Stimulated activated CD4-positive, alpha-beta T cell treated with anti-CD3 and anti-CD28 coated beads, Interleukin-4, amount 100 ng/mL, for 1 hour (primary cell): ENCODE data around the gene PLEKHA5.
"Not testable (repeated sequence)": the region's sequence is repeated elsewhere in the genome, so short reads cannot be mapped to it uniquely, and the experiment has no call there.

Experiments used
- DNase-seq: peaks from one replicate; pipeline ENCODE4 v3.0.0-alpha.2; 2020

The PLEKHA5 gene

GRCh38 chr12:19129486-19130223 lies at the start of gene PLEKHA5:
TSS of gene PLEKHA5 (plus strand) at chr12:19129733. CDS start at chr12:19129800, 67 bp downstream.
- peak; percentile 22 for DNase-seq

GRCh38 chr12:19080918-19081317 lies 48.6 kb upstream of the PLEKHA5 start:
- DNase-seq = no peak

GRCh38 chr12:19082365-19082911 lies 47.1 kb upstream of the PLEKHA5 start:
- DNase-seq = no peak

GRCh38 chr12:19084547-19084946 lies 45.0 kb upstream of the PLEKHA5 start:
- DNase-seq = no peak

- DNase-seq = no peak
Measured at GRCh38 chr12:19085090-19085489, 44.4 kb upstream of the PLEKHA5 start.

GRCh38 chr12:19088606-19089005 lies 40.9 kb upstream of the PLEKHA5 start:
- DNase-seq = no peak

GRCh38 chr12:19092482-19092881 lies 37.1 kb upstream of the PLEKHA5 start:
- not testable (repeated sequence) for DNase-seq

GRCh38 chr12:19093218-19093617 lies 36.3 kb upstream of the PLEKHA5 start:
- no peak for DNase-seq

GRCh38 chr12:19095331-19095730 lies 34.2 kb upstream of the PLEKHA5 start:
- no peak for DNase-seq

- DNase-seq = no peak
Measured at GRCh38 chr12:19095756-19096480, 33.6 kb upstream of the PLEKHA5 start.

- DNase-seq = no peak
Measured at GRCh38 chr12:19105463-19105862, 24.1 kb upstream of the PLEKHA5 start.

- no peak for DNase-seq
Measured at GRCh38 chr12:19107750-19108149, 21.8 kb upstream of the PLEKHA5 start.

GRCh38 chr12:19110221-19110940 lies 19.2 kb upstream of the PLEKHA5 start:
- DNase-seq = no peak

GRCh38 chr12:19113464-19113863 lies 16.1 kb upstream of the PLEKHA5 start:
- no peak for DNase-seq

- no peak for DNase-seq
Measured at GRCh38 chr12:19115285-19115684, 14.2 kb upstream of the PLEKHA5 start.

- no peak for DNase-seq
Measured at GRCh38 chr12:19119440-19119839, 10.1 kb upstream of the PLEKHA5 start.

- DNase-seq = no peak
Measured at GRCh38 chr12:19120795-19121194, 8.7 kb upstream of the PLEKHA5 start.

GRCh38 chr12:19121449-19122018 lies 8.0 kb upstream of the PLEKHA5 start:
- DNase-seq = no peak

GRCh38 chr12:19125325-19125724 lies 4.2 kb upstream of the PLEKHA5 start:
- DNase-seq = no peak

GRCh38 chr12:19127270-19127669 lies 2.3 kb upstream of the PLEKHA5 start:
- no peak for DNase-seq

- DNase-seq = no peak
Measured at GRCh38 chr12:19128485-19128884, 1.0 kb upstream of the PLEKHA5 start.

- no peak for DNase-seq
Measured at GRCh38 chr12:19129122-19129485, 429 bp upstream of the PLEKHA5 start.
